ENCODE measurements around the gene GDPD3. TPM values are rescaled to one million over a fixed set of nuclear protein-coding genes. Genes with fewer than 3 reads are reported as not detected.

GDPD3 gene
- total and polyA plus RNA-seq, 2 experiments from 2014 or later: 0.72 to 2.0 TPM

GRCh38 chr16:30084816-30085159 lies 28.5 kb downstream of the GDPD3 start:
- Histone ChIP-seq H3K27me3 (no peaks in the 10 kb centered on the region), H3K4me3 (no peak overlapping the region), H3K4me1 (ENCODE audit: low read depth) (no peaks in the 10 kb centered on the region), H3K36me3 (peaks cover 22% of the 10 kb centered on the region), H3K27ac (no peak overlapping the region), H3K9me3 (ENCODE audit: low read depth) (no peaks in the 10 kb centered on the region)
- no peak for TF ChIP-seq CTCF (IDR thresholded peaks at IDR 0.05; ENCODE audit: low read depth, low read length)
- DNase-seq (ENCODE audit: low read depth in 1 of 2, low spot score in 1 of 2): no peak

GRCh38 chr16:30084096-30084815 lies 29.1 kb downstream of the GDPD3 start:
- no peak overlapping the region for H3K4me3 ChIP-seq
- peaks cover 27% of the 10 kb centered on the region for H3K36me3 ChIP-seq
- H3K27me3 ChIP-seq: no peaks in the 10 kb centered on the region
- no peak for DNase-seq (ENCODE audit: low read depth in 1 of 2, low spot score in 1 of 2)
- no peak for TF ChIP-seq CTCF (IDR thresholded peaks at IDR 0.05; ENCODE audit: low read depth, low read length)
- no peaks in the 10 kb centered on the region for H3K9me3 ChIP-seq (ENCODE audit: low read depth)
- no peaks in the 10 kb centered on the region for H3K4me1 ChIP-seq (ENCODE audit: low read depth)
- H3K27ac ChIP-seq: no peak overlapping the region

- no peaks in the 10 kb centered on the region for H3K4me1 ChIP-seq (ENCODE audit: low read depth)
- H3K27ac ChIP-seq: no peak overlapping the region
- no peaks in the 10 kb centered on the region for H3K9me3 ChIP-seq (ENCODE audit: low read depth)
- H3K36me3 ChIP-seq: peaks cover 28% of the 10 kb centered on the region
- no peak for DNase-seq (ENCODE audit: low read depth in 1 of 2, low spot score in 1 of 2)
- H3K4me3 ChIP-seq: no peak overlapping the region
- H3K27me3 ChIP-seq: no peaks in the 10 kb centered on the region
- TF ChIP-seq CTCF (IDR thresholded peaks at IDR 0.05; ENCODE audit: low read depth, low read length): no peak
These were observed 29.9 kb downstream of the GDPD3 start for GRCh38 chr16:30083216-30084055.

GRCh38 chr16:30082545-30083090 lies 30.7 kb downstream of the GDPD3 start:
- Histone ChIP-seq H3K36me3 (peaks cover 28% of the 10 kb centered on the region), H3K9me3 (ENCODE audit: low read depth) (no peaks in the 10 kb centered on the region), H3K27me3 (no peaks in the 10 kb centered on the region), H3K4me3 (no peak overlapping the region), H3K4me1 (ENCODE audit: low read depth) (no peaks in the 10 kb centered on the region), H3K27ac (no peak overlapping the region)
- DNase-seq (ENCODE audit: low read depth in 1 of 2, low spot score in 1 of 2): no peak
- TF ChIP-seq CTCF (IDR thresholded peaks at IDR 0.05; ENCODE audit: low read depth, low read length): no peak

- Histone ChIP-seq H3K27ac (no peak overlapping the region), H3K4me3 (no peak overlapping the region), H3K9me3 (ENCODE audit: low read depth) (no peaks in the 10 kb centered on the region), H3K4me1 (ENCODE audit: low read depth) (peaks cover 6% of the 10 kb centered on the region), H3K36me3 (peaks cover 24% of the 10 kb centered on the region), H3K27me3 (no peaks in the 10 kb centered on the region)
- no peak for TF ChIP-seq CTCF (IDR thresholded peaks at IDR 0.05; ENCODE audit: low read depth, low read length)
- no peak for DNase-seq (ENCODE audit: low read depth in 1 of 2, low spot score in 1 of 2)
These were observed 33.9 kb downstream of the GDPD3 start for GRCh38 chr16:30079480-30079879.

All from cardiac muscle cell (in vitro differentiated cells and primary cell).